Measurements from ENCODE around the gene EAPP.
"Not testable (repeated sequence)": the region's sequence is repeated elsewhere in the genome, so short reads cannot be mapped to it uniquely, and the experiment has no call there.

EAPP gene

GRCh38 chr14:34539407-34540180 lies at the start of gene EAPP:
TSS of gene EAPP (minus strand) at chr14:34539701. CDS start at chr14:34539628, 73 bp downstream.
- DNase-seq, result peak; percentile 90

GRCh38 chr14:34583525-34583924 lies 44.0 kb upstream of the EAPP start:
- no peak for DNase-seq

GRCh38 chr14:34582117-34582680 lies 42.7 kb upstream of the EAPP start:
- DNase-seq, result no peak

GRCh38 chr14:34580381-34580780 lies 40.9 kb upstream of the EAPP start:
- DNase-seq, result no peak

GRCh38 chr14:34571771-34572170 lies 32.3 kb upstream of the EAPP start:
- no peak for DNase-seq

- DNase-seq, result no peak
Observed at GRCh38 chr14:34569750-34570149, 30.2 kb upstream of the EAPP start.

- DNase-seq, result no peak
Observed at GRCh38 chr14:34568803-34569202, 29.3 kb upstream of the EAPP start.

- no peak for DNase-seq
Observed at GRCh38 chr14:34562776-34563150, 23.3 kb upstream of the EAPP start.

- not testable (repeated sequence) for DNase-seq
Observed at GRCh38 chr14:34562037-34562775, 22.7 kb upstream of the EAPP start.

- not testable (repeated sequence) for DNase-seq
Observed at GRCh38 chr14:34556498-34556829, 17.0 kb upstream of the EAPP start.

- DNase-seq, result not testable (repeated sequence)
Observed at GRCh38 chr14:34555583-34556497, 16.3 kb upstream of the EAPP start.

- DNase-seq, result peak; percentile 51
Observed at GRCh38 chr14:34554540-34555250, 15.2 kb upstream of the EAPP start.

GRCh38 chr14:34549276-34549966 lies 9.9 kb upstream of the EAPP start:
- not testable (repeated sequence) for DNase-seq

- DNase-seq, result no peak
Observed at GRCh38 chr14:34548472-34548981, 9.0 kb upstream of the EAPP start.

- not testable (repeated sequence) for DNase-seq
Observed at GRCh38 chr14:34547136-34547520, 7.6 kb upstream of the EAPP start.

- DNase-seq, result not testable (repeated sequence)
Observed at GRCh38 chr14:34546272-34547135, 7.0 kb upstream of the EAPP start.

- DNase-seq, result not testable (repeated sequence)
Observed at GRCh38 chr14:34540181-34541059, 919 bp upstream of the EAPP start.

GRCh38 chr14:34538871-34539406 lies 562 bp downstream of the EAPP start:
- no peak for DNase-seq

GRCh38 chr14:34538096-34538495 lies 1.4 kb downstream of the EAPP start:
- not testable (repeated sequence) for DNase-seq

Measured in NCI-H226 (cell line).